Upper lobe of left lung (tissue), 6 donors: ENCODE measurements around the gene RAI1. TPM values are rescaled to one million over a fixed set of nuclear protein-coding genes. Genes with fewer than 3 reads are reported as not detected.
"Not testable (repeated sequence)": the region's sequence is repeated elsewhere in the genome, so short reads cannot be mapped to it uniquely, and the experiment has no call there.

ENCODE experiments used
- ATAC-seq, 2 donors: fragments of 200-7000 bp; cut with Tn5 transposase; one replicate each; pipeline ENCODE4 v1.9.1; 2022; ENCODE audit warnings: mild to moderate bottlenecking in 2 of 2, moderate library complexity in 2 of 2; ENCODE audit not compliant: low FRiP score in 2 of 2
- DNase-seq, 2 donors: peaks; one replicate each; pipeline ENCODE4 v3.0.0-alpha.2; 2019 to 2020
- H3K27ac ChIP-seq, 4 donors: fragments of 200-600 bp; sonication (generic); one replicate each; pipeline ENCODE4 v1.5.1; 2016 to 2019
- H3K27me3 ChIP-seq, 4 donors: fragments of 200-600 bp; sonication (generic); one replicate each; pipeline ENCODE4 v1.5.1; 2017 to 2019
- H3K36me3 ChIP-seq, 4 donors: fragments of 200-600 bp; sonication (generic); one replicate each; pipeline ENCODE4 v1.5.1; 2016 to 2019
- H3K4me1 ChIP-seq, 4 donors: fragments of 200-600 bp; sonication (generic); one replicate each; pipeline ENCODE4 v1.5.1; 2018 to 2019
- H3K4me3 ChIP-seq, 4 donors: fragments of 200-600 bp; sonication (generic); one replicate each; pipeline ENCODE4 v1.5.1; 2017 to 2019; ENCODE audit warnings: mild to moderate bottlenecking in 2 of 4, moderate library complexity in 1 of 4
- H3K9me3 ChIP-seq, 4 donors: fragments of 200-600 bp; sonication (generic); one replicate each; pipeline ENCODE4 v1.5.1; 2018 to 2019
- CTCF ChIP-seq, 6 experiments: fragments of 450-650 bp in 4 of 6; fragments of 200-600 bp in 2 of 6; sonication (generic) in 2 of 6; IDR thresholded peaks; one replicate each; pipeline ENCODE4 v1.5.1; 2016 to 2019; ENCODE audit warnings: antibody characterized with exemption in 6 of 6
- EP300 ChIP-seq, 4 donors: sonication (generic); formaldehyde crosslinking; IDR thresholded peaks; one replicate each; pipeline ENCODE4 v1.5.1; 2017; ENCODE audit warnings: antibody characterized with exemption in 4 of 4, control low read depth in 2 of 4
- POLR2A ChIP-seq, 4 donors: fragments of 450-650 bp; IDR thresholded peaks; one replicate each; pipeline ENCODE4 v1.5.1; 2016 to 2017; ENCODE audit warnings: antibody characterized with exemption in 4 of 4, mild to moderate bottlenecking in 2 of 4
- POLR2AphosphoS5 ChIP-seq, 2 donors: sonication (generic); formaldehyde crosslinking; IDR thresholded peaks; one replicate each; pipeline ENCODE4 v1.5.1; 2017; ENCODE audit warnings: antibody characterized with exemption in 2 of 2
- WGBS, 2 donors: methylation state at CpG; one replicate each; pipeline ENCODE4 v1.1.5; 2017 to 2018; 5-methylcytosine and 5-hydroxymethylcytosine counted together
- total RNA-seq, 6 donors: library from RNA; depleted of rRNA in 4 of 6; stranded (reverse); fragments of >200 nt in 4 of 6; gene quantifications; one replicate each; pipeline versions ENCODE4 v1.1.0 to v1.2.1, GENCODE V29; 2016 to 2021
- donor health status: DM: no; HTN: no; CAD: no; lungs with moderate emphysema.
- donor health status: DM: no; HTN: yes; CAD: no; lungs with severe emphysema.

The RAI1 gene
- total RNA-seq, 6 donors from 2014 or later = 33.8 to 76.6 (median 41.2) TPM

DNA sequence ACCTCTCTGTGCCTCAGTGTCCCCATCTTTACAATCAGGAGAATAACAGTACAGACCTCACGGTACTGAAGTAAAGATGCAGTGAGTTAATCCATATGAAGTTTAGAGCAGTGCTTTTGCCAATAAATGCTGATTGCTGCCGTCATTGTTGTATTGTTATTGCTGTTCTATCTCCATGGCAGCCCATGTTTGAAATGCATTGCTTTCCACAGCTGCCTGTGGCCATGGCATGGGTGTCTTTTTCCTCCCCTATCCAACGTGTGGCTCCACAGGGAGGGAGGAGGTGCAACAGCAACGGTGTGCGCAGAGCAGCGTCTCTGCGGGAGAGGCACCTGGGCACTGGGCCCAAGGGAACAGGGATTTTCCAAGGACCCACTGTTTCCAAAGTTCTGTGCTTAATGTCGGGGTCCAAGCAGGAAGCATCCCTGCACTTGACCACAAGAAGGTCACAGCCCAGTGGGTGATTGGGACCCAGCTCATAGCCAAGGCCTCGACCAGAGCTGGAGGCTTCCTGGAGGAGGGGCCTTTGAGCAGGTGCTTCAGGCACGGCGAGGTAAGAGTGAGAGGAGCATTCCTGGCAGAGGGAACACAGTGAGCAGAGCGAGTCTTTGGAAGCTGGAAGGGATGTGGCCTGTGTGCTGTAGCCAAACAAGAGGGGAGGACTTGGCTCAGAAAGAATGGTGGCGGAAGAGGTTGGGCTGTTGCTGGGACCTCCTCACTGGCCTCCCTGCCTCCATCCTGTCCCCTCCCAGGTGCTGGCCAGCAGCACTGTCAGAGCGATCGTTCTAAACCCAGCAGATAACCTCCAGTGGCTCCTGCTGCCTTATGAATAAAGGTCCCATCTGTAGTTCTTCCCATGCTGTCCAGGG lies 3.9 kb downstream of the RAI1 start:
- peak in 1 of 2 donors; percentile 79 for ATAC-seq
- no peaks in the 10 kb centered on the region for H3K9me3 ChIP-seq
- no peak overlapping the region for H3K4me3 ChIP-seq
- TF ChIP-seq EP300 (IDR thresholded peaks at IDR 0.05) (no peak), POLR2A (IDR thresholded peaks at IDR 0.05) (peak in 1 of 4 donors; percentile 28)
- H3K4me1 ChIP-seq = peaks cover 40 to 60% (median 42%) of the 10 kb centered on the region in 4 donors
- no peaks in the 10 kb centered on the region for H3K36me3 ChIP-seq
- H3K27me3 ChIP-seq = no peaks in the 10 kb centered on the region
- 42 to 53% methylated on average over 14 to 15 of the region's 15 CpGs for WGBS, 2 donors
- DNase-seq = peak in 1 of 2 donors; percentile 84
- peak overlapping the region; percentile 75 to 94 (median 87) for H3K27ac ChIP-seq

DNA sequence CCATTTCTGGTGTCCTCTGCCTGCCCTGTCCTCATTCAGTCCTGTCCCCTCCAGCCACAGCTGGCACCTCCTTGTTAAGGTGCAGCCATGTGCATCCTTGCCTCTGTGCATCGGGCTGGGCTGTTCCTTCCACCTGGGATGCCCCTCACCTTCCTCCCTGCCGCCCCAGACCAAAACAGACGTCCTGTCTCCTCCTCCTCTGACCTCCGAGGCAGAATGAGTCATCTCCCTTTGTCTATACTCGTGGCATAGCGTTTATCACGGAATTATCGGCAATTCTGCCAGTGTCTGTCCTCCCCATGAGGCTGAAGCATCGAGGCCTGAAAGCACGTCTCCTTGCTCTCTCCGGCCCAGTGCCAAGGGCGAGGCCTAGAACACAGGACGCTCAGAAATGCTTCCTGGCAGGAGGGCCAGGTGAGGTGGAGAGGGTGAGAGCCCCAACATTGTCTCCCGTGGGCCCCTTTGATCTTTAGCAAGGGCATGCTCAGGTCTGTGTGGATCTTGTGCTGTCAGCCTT lies 4.6 kb downstream of the RAI1 start:
- H3K27me3 ChIP-seq = no peaks in the 10 kb centered on the region
- TF ChIP-seq POLR2A (IDR thresholded peaks at IDR 0.05) (no peak), CTCF (IDR thresholded peaks at IDR 0.05) (no peak), POLR2AphosphoS5 (IDR thresholded peaks at IDR 0.05) (no peak), EP300 (IDR thresholded peaks at IDR 0.05) (no peak)
- WGBS, 2 donors = 19 to 27% methylated on average over 10 to 14 of the region's 14 CpGs
- H3K4me3 ChIP-seq = no peak overlapping the region
- DNase-seq (peak in 1 of 2 donors; percentile 80), ATAC-seq (peak in 1 of 2 donors; percentile 4)
- H3K36me3 ChIP-seq = no peaks in the 10 kb centered on the region
- peaks cover 40 to 67% (median 44%) of the 10 kb centered on the region in 4 donors for H3K4me1 ChIP-seq
- peak overlapping the region; percentile 75 to 94 (median 87) for H3K27ac ChIP-seq
- H3K9me3 ChIP-seq = no peaks in the 10 kb centered on the region

- H3K4me1 ChIP-seq = peaks cover 52 to 78% (median 65%) of the 10 kb centered on the region in 4 donors
- H3K9me3 ChIP-seq = no peaks in the 10 kb centered on the region
- H3K4me3 ChIP-seq = no peak overlapping the region
- no peaks in the 10 kb centered on the region for H3K36me3 ChIP-seq
- H3K27ac ChIP-seq = no peak overlapping the region
- WGBS, 2 donors = 95 to 96% methylated on average over 4 of the region's 4 CpGs
- TF ChIP-seq POLR2A (IDR thresholded peaks at IDR 0.05) (no peak), POLR2AphosphoS5 (IDR thresholded peaks at IDR 0.05) (no peak), EP300 (IDR thresholded peaks at IDR 0.05) (no peak), CTCF (IDR thresholded peaks at IDR 0.05) (no peak)
- no peak for DNase-seq
- no peak for ATAC-seq
- no peaks in the 10 kb centered on the region for H3K27me3 ChIP-seq
Observed at GRCh38 chr17:17689312-17689711, 8.1 kb downstream of the RAI1 start.

- not testable (repeated sequence) for H3K9me3 ChIP-seq, H3K36me3 ChIP-seq, H3K27me3 ChIP-seq, H3K4me3 ChIP-seq, ATAC-seq, DNase-seq
- 61% methylated on average over 7 of the region's 7 CpGs for WGBS, 2 donors
- Histone ChIP-seq H3K4me1 (peaks cover 50 to 74% (median 60%) of the 10 kb centered on the region in 4 donors), H3K27ac (peak overlapping the region in 2 of 4 donors; percentile 97 to 98)
Observed at GRCh38 chr17:17690233-17690632, 9.0 kb downstream of the RAI1 start.

- Histone ChIP-seq H3K4me3 (no peak overlapping the region), H3K36me3 (no peaks in the 10 kb centered on the region), H3K27me3 (no peaks in the 10 kb centered on the region), H3K27ac (peak overlapping the region; percentile 97 to 99 (median 98)), H3K4me1 (peaks cover 50 to 74% (median 59%) of the 10 kb centered on the region in 4 donors), H3K9me3 (no peaks in the 10 kb centered on the region)
- DNase-seq = peak in 1 of 2 donors; percentile 66
- 45 to 51% methylated on average over 8 of the region's 8 CpGs for WGBS, 2 donors
- no peak for ATAC-seq
- no peak for TF ChIP-seq POLR2AphosphoS5 (IDR thresholded peaks at IDR 0.05)
- no peak for TF ChIP-seq CTCF (IDR thresholded peaks at IDR 0.05)
- no peak for TF ChIP-seq POLR2A (IDR thresholded peaks at IDR 0.05)
- no peak for TF ChIP-seq EP300 (IDR thresholded peaks at IDR 0.05)
Observed at GRCh38 chr17:17691468-17692263, 10.4 kb downstream of the RAI1 start.
